VCaP (cell line): ENCODE measurements around the gene EPG5.
A peak's percentile ranks its signal among the peaks of the same experiment; 100 is the strongest.

Source experiments
- H3K27ac ChIP-seq: fragments of 450-650 bp; 2 replicates; pipeline ENCODE4 v1.5.1; 2017
- TF ChIP-seq, protein P1 (sequence below): fragments of 450-650 bp; conservative IDR thresholded peaks from 2 replicates; pipeline ENCODE4 v1.5.1; 2017; ENCODE audit warnings: mild to moderate bottlenecking, moderate library complexity

EPG5 gene, protein sequence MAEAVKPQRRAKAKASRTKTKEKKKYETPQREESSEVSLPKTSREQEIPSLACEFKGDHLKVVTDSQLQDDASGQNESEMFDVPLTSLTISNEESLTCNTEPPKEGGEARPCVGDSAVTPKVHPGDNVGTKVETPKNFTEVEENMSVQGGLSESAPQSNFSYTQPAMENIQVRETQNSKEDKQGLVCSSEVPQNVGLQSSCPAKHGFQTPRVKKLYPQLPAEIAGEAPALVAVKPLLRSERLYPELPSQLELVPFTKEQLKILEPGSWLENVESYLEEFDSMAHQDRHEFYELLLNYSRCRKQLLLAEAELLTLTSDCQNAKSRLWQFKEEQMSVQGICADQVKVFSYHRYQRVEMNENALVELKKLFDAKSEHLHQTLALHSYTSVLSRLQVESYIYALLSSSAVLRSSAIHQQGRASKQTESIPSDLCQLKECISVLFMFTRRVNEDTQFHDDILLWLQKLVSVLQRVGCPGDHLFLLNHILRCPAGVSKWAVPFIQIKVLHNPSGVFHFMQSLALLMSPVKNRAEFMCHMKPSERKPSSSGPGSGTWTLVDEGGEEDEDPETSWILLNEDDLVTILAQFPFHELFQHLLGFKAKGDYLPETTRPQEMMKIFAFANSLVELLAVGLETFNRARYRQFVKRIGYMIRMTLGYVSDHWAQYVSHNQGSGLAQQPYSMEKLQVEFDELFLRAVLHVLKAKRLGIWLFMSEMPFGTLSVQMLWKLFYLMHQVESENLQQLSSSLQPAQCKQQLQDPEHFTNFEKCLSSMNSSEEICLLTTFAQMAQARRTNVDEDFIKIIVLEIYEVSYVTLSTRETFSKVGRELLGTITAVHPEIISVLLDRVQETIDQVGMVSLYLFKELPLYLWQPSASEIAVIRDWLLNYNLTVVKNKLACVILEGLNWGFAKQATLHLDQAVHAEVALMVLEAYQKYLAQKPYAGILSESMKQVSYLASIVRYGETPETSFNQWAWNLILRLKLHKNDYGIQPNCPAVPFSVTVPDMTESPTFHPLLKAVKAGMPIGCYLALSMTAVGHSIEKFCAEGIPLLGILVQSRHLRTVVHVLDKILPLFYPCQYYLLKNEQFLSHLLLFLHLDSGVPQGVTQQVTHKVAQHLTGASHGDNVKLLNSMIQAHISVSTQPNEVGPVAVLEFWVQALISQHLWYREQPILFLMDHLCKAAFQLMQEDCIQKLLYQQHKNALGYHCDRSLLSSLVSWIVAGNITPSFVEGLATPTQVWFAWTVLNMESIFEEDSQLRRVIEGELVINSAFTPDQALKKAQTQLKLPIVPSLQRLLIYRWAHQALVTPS (N-terminal part only)

DNA sequence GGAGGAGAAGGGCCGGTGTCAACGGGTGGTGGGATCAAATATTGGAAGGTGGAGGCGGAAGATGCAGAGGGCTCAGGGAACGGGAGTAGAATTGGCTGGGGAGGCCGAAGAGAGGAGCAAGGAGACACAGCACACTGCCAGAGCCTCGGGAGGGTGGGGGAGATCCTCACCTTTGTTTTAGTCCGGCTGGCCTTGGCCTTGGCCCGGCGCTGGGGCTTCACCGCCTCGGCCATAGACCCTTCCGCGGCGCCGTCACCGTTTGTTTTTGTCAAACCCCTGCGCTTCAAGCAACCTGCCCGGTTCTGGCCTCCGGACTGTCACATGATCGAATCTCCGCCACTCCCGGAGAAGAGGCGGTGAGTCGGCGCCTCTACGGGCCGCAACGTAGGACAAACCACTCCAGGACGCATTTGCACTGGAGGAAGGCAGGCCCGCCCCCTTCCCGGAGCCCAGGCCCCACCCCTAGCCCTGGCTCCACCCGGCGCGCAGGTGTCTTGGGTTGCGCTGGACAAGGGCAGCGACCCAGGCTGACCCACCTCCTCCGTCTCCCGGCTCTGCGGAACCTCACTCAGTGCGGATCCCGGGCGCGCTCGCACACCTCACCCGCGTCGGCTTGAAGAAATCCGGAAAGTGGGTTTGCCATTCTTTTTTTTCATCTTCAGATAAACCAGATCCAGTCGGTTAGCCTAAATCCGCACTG is at the start of gene EPG5:
EPG5 (minus strand) TSS at position 323 of the 700 bp plus-strand sequence; CDS start at position 233, 90 bp downstream.
- H3K27ac ChIP-seq: peak within 1 kb of the TSS; percentile 77
- TF ChIP-seq, protein P1, sequence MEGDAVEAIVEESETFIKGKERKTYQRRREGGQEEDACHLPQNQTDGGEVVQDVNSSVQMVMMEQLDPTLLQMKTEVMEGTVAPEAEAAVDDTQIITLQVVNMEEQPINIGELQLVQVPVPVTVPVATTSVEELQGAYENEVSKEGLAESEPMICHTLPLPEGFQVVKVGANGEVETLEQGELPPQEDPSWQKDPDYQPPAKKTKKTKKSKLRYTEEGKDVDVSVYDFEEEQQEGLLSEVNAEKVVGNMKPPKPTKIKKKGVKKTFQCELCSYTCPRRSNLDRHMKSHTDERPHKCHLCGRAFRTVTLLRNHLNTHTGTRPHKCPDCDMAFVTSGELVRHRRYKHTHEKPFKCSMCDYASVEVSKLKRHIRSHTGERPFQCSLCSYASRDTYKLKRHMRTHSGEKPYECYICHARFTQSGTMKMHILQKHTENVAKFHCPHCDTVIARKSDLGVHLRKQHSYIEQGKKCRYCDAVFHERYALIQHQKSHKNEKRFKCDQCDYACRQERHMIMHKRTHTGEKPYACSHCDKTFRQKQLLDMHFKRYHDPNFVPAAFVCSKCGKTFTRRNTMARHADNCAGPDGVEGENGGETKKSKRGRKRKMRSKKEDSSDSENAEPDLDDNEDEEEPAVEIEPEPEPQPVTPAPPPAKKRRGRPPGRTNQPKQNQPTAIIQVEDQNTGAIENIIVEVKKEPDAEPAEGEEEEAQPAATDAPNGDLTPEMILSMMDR: no peak

DNA sequence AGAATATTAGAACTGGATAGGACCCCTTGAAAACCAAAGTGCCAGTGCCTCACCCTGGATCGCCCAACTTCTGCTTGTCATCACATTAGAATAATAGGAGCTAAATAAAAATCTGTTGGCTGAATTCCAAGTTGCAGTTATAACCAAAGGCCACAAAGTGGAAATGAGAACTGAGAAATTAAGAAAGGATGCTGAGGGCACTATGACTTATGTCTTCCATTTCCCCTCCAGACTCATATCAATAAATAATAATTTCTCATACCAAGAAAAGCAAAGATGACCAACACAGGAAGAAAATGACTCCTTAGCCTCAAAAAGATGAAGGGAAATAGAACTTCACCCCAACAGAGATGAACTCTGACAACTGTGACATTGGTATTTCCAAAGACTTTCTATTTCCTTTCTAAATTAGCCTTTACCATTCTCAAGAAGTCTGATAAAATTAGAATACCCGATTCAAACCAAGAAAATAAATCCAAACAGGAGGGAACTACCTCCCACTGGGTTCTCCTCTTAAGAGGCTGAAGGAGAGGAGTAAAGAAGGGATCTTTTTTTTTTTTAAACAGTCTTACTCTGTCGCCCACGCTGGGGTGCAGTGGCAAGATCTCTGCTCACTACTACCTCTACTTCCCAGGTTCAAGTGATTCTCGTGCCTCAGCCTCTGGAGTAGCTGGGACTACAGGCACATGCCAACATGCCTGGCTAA is 46.5 kb upstream of the EPG5 start:
- H3K27ac ChIP-seq: no peak overlapping the region
- TF ChIP-seq, protein P1: no peak

DNA sequence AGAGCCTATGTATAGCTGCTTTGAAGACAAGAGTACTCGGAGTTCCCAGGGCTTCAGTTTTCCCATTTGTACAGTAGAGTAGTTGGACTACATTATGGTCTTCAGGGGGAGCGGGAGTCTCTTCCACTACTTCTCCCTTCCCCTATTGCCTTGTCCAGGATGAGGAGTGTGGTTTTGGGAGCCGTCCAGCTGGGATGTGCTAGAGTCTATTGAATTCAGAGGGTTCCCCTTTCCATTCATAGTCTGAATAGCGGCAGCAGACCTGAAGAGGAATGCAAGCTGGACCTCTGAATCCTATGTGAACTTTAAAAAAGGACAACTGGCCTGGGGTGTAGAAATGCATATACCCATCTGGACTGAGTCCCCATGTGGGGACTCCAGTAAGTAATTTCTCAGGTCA is 43.5 kb upstream of the EPG5 start:
- H3K27ac ChIP-seq: no peak overlapping the region
- TF ChIP-seq, protein P1: no peak

DNA sequence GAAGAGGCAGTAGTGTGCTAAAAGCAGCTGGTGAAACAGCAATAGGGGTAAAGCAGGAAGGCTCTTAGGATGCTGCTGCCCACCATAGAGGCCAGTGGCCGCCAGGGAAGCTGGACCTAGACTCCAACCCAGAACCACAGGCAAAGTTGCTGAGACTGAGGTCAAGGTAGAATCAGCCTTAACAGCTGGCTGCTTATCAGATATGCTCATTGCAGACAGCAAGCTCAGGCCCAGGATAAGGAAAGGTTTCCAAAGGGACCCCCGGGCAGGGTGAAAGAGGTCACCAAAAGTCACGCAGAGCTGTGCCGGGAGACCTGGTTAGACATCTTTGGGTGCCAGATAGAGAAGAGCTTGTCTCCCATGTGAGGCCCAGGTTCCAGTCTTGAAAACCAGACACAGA is 42.9 kb upstream of the EPG5 start:
- H3K27ac ChIP-seq: no peak overlapping the region
- TF ChIP-seq, protein P1: no peak

DNA sequence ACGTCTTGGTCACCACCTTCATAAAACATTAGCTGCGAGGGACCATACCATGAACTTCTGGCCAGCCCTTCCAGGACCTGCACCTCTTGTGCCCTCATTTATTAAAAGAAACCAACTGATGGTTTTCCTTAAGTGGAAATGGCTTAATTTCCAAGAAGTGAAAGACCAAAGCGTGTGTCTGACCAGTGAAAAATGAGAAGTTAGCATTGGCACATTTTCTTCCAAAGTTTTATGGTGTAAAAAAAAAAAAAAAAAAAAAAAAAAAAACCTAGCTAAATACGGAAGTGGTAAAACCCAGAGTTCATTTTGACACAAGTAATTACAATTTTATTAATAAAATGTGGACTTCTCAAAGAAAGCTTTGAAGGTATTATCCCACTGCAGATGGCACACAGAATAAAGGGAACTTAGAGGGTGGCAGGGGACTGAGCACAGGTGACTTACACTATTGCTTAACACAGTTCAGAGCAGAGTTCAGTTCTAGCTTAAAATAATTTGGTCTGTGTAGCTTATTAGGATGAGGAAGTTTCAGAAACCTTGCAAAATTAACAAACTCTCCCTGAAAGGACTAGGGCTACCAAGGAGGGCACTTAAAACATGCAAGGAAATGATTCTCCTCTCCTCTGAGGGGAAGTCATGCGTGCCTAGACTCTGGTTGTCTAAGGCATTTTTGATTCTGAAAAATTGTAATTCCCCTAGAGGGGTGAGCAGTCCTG is 42.2 kb upstream of the EPG5 start:
- TF ChIP-seq, protein P1: no peak
- H3K27ac ChIP-seq: no peak overlapping the region

DNA sequence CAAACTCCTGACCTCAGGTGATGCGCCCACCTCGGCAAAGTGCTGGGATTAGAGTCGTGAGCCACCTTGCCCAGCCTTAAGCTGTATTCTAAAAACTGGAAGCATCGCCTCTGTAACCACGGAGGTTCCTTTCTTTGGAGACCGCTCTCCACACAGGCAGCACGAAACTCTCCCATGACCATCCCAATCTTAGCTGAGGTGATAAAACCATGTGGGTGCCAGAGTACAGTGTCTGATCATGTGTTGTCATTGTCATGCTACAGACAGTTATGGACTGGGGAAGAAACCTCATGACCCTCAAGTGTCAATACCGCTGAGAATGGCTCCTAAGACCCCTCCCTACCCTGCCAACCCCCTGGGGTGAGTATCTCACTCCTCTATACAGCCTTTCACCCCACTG is 41.4 kb upstream of the EPG5 start:
- TF ChIP-seq, protein P1: no peak
- no peak overlapping the region for H3K27ac ChIP-seq
